RWPE2 (cell line): ENCODE data around the gene NPW.

ENCODE experiments used
- ATAC-seq: fragments of 200-7000 bp; cut with Tn5 transposase; 3 replicates; pipeline ENCODE4 v1.9.1; 2021; ENCODE audit warnings: low read depth
- DNase-seq: peaks from one replicate; pipeline ENCODE4 v3.0.0-alpha.2; 2020; ENCODE audit warnings: low spot score
- H3K27ac ChIP-seq: fragments of 450-650 bp; 2 replicates; pipeline ENCODE4 v1.5.1; 2017; ENCODE audit warnings: mild to moderate bottlenecking; ENCODE audit not compliant: poor library complexity, severe bottlenecking
- H3K27me3 ChIP-seq: fragments of 250-450 bp; sonication (Bioruptor Pico); 2 replicates; pipeline ENCODE4 v1.5.1; 2021; ENCODE audit warnings: mild to moderate bottlenecking, moderate library complexity; ENCODE audit not compliant: insufficient read depth, poor library complexity, severe bottlenecking
- H3K36me3 ChIP-seq: fragments of 250-450 bp; sonication (Bioruptor Pico); 2 replicates; pipeline ENCODE4 v1.5.1; 2020; ENCODE audit warnings: low read depth, mild to moderate bottlenecking, moderate library complexity
- H3K4me1 ChIP-seq: fragments of 250-450 bp; sonication (Bioruptor Pico); 2 replicates; pipeline ENCODE4 v1.5.1; 2021; ENCODE audit warnings: mild to moderate bottlenecking, moderate library complexity; ENCODE audit not compliant: insufficient read depth, poor library complexity, severe bottlenecking
- H3K4me3 ChIP-seq: fragments of 250-450 bp; sonication (Bioruptor Pico); 2 replicates; pipeline ENCODE4 v1.5.1; 2021; ENCODE audit warnings: mild to moderate bottlenecking, moderate library complexity; ENCODE audit not compliant: severe bottlenecking
- H3K9me3 ChIP-seq: fragments of 250-450 bp; sonication (Bioruptor Pico); 2 replicates; pipeline ENCODE4 v1.5.1; 2021; ENCODE audit warnings: mild to moderate bottlenecking, moderate library complexity; ENCODE audit not compliant: severe bottlenecking
- CTCF ChIP-seq: fragments of 450-650 bp; IDR thresholded peaks from one replicate; pipeline ENCODE4 v1.5.1; 2017; ENCODE audit warnings: mild to moderate bottlenecking, moderate library complexity; ENCODE audit not compliant: poor library complexity, severe bottlenecking

The NPW gene

GRCh38 chr16:1990101-1990350, 29.6 kb upstream of the NPW start:
- DNase-seq = no peak
- TF ChIP-seq CTCF = no peak
- H3K36me3 ChIP-seq = peaks cover 17% of the 10 kb centered on the region
- H3K4me1 ChIP-seq = peaks cover 6% of the 10 kb centered on the region
- peaks cover 5% of the 10 kb centered on the region for H3K27me3 ChIP-seq
- H3K9me3 ChIP-seq = no peaks in the 10 kb centered on the region
- no peak for ATAC-seq
- peak overlapping the region; percentile 48 for H3K4me3 ChIP-seq
- H3K27ac ChIP-seq = no peak overlapping the region

- H3K27ac ChIP-seq = no peak overlapping the region
- DNase-seq (no peak), ATAC-seq (no peak)
Observed at GRCh38 chr16:1990351-1991134, 29.0 kb upstream of the NPW start.

GRCh38 chr16:1991135-1991551, 28.4 kb upstream of the NPW start:
- H3K4me3 ChIP-seq = no peak overlapping the region
- peaks cover 2% of the 10 kb centered on the region for H3K4me1 ChIP-seq
- DNase-seq (no peak), ATAC-seq (no peak)
- H3K36me3 ChIP-seq = peaks cover 6% of the 10 kb centered on the region
- H3K27ac ChIP-seq = no peak overlapping the region
- no peaks in the 10 kb centered on the region for H3K9me3 ChIP-seq
- peaks cover 5% of the 10 kb centered on the region for H3K27me3 ChIP-seq
- no peak for TF ChIP-seq CTCF

More at GRCh38 chr16:1990351-1991134, 29.0 kb upstream of the NPW start:
- no peak for TF ChIP-seq CTCF
- H3K9me3 ChIP-seq = no peaks in the 10 kb centered on the region
- peaks cover 5% of the 10 kb centered on the region for H3K27me3 ChIP-seq
- peak overlapping the region; percentile 48 for H3K4me3 ChIP-seq
- H3K4me1 ChIP-seq = peaks cover 2% of the 10 kb centered on the region
- peaks cover 12% of the 10 kb centered on the region for H3K36me3 ChIP-seq

GRCh38 chr16:1991588-1991947, 28.0 kb upstream of the NPW start:
- Histone ChIP-seq H3K9me3 (no peaks in the 10 kb centered on the region), H3K36me3 (peaks cover 2% of the 10 kb centered on the region; the same call in 1 of the 2 replicates), H3K4me1 (peaks cover 2% of the 10 kb centered on the region), H3K4me3 (no peak overlapping the region), H3K27me3 (peaks cover 5% of the 10 kb centered on the region), H3K27ac (no peak overlapping the region)
- ATAC-seq = no peak
- DNase-seq = no peak
- TF ChIP-seq CTCF = no peak

- Histone ChIP-seq H3K9me3 (no peaks in the 10 kb centered on the region), H3K4me3 (no peak overlapping the region), H3K36me3 (peaks cover 6% of the 10 kb centered on the region), H3K27me3 (peaks cover 5% of the 10 kb centered on the region), H3K4me1 (peaks cover 2% of the 10 kb centered on the region), H3K27ac (no peak overlapping the region)
- ATAC-seq = peak; percentile 55
- peak; percentile 95 for DNase-seq
- no peak for TF ChIP-seq CTCF
Observed at GRCh38 chr16:1991948-1992703, 27.5 kb upstream of the NPW start.
